Body of pancreas (tissue), 4 donors: ENCODE data around the gene PIP5KL1.
"Not testable (repeated sequence)": the region's sequence is repeated elsewhere in the genome, so short reads cannot be mapped to it uniquely, and the experiment has no call there.

Source experiments
- CTCF ChIP-seq, 7 experiments: fragments of 450-650 bp in 4 of 7; fragments of 200-600 bp in 3 of 7; sonication (generic) in 3 of 7; IDR thresholded peaks; one replicate each; pipeline ENCODE4 v1.5.1; 2016 to 2019; ENCODE audit warnings: antibody characterized with exemption in 7 of 7
- POLR2A ChIP-seq, 3 donors: fragments of 450-650 bp; IDR thresholded peaks; one replicate each; pipeline ENCODE4 v1.6.1; 2016; ENCODE audit warnings: antibody characterized with exemption in 3 of 3, mild to moderate bottlenecking in 2 of 3

GRCh38 chr9:127881715-127882114 lies 48.9 kb downstream of the PIP5KL1 start:
- not testable (repeated sequence) for TF ChIP-seq CTCF, POLR2A (IDR thresholded peaks at IDR 0.05)
